ENCODE measurements around the gene MSS51.

- TF ChIP-seq CTCF (IDR thresholded peaks at IDR 0.05; ENCODE audit: low read depth, low read length) = no peak
- no peak for TF ChIP-seq POLR2A (IDR thresholded peaks at IDR 0.05; ENCODE audit: extremely low read depth, insufficient read length)
- no peak for TF ChIP-seq MYC (IDR thresholded peaks at IDR 0.05; ENCODE audit: low read depth, low read length)
Observed at GRCh38 chr10:73401636-73402035, 31.7 kb downstream of the MSS51 start.

Data from NB4 (cell line).